GM21381 (cell line): ENCODE measurements around the gene CPNE9.

Experiments used
- ATAC-seq: cut with Tn5 transposase; IDR thresholded peaks from one replicate; pipeline ENCODE4 v1.9.1; 2021; ENCODE audit warnings: mild to moderate bottlenecking, moderate library complexity; ENCODE audit not compliant: unreplicated experiment

The CPNE9 gene

GRCh38 chr3:9744162-9744561 is 40.5 kb downstream of the CPNE9 start:
- ATAC-seq, result no peak

DNA sequence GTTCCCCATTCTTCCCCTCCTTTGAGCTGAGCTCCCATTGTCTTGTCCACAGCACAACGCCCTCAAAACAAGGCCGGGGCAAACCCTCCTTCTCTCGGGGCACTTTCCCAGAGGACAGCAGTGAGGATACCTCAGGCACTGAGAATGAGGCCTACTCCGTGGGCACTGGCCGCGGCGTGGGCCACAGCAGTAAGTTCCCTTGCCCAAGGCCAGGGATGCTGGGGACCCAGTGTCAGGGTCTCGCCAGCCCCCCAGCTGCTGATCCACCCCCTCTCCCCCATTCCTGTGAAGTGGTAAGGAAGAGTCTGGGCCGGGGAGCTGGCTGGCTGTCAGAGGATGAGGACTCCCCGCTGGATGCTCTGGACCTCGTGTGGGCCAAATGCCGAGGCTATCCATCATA is 41.9 kb downstream of the CPNE9 start:
- no peak for ATAC-seq

GRCh38 chr3:9746330-9746729 is 42.7 kb downstream of the CPNE9 start:
- ATAC-seq, result no peak

DNA sequence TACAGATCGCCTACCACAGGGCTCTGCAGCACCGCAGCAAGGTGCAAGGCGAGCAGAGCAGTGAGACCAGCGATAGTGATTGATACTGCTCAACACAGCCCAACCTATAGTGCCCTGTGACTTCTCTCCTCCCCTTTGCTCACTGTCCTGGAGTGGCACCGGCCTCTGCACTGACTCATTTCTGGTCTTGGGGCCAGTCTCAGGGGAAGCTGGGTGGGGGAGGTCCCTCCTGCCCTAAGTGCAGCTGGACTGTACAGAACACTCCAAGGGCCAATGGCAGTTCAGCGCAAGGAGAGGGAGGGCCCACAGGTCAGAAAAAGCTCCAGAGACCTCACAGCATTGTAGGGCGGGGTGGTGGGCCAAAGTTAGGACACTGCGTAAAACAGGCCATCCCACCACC is 43.6 kb downstream of the CPNE9 start:
- no peak for ATAC-seq

GRCh38 chr3:9748031-9748430 is 44.4 kb downstream of the CPNE9 start:
- ATAC-seq, result no peak

DNA sequence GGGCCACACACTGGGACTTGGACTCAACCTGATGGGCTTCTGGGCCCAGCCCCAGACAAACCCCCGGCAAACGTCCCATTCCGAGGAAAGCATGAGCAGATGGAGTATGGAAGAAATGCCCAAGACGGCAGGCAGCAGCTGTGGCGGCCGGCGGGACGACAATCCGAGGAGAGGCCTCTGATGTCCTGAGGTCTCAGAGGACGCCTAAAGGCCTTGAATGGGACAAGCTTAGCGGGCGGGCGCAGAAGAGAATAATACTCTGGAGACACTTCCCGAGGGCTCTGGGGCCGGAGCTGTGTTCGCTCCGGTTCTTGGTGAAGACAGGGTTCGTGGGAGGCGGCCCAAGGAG is 45.6 kb downstream of the CPNE9 start:
- no peak for ATAC-seq

DNA sequence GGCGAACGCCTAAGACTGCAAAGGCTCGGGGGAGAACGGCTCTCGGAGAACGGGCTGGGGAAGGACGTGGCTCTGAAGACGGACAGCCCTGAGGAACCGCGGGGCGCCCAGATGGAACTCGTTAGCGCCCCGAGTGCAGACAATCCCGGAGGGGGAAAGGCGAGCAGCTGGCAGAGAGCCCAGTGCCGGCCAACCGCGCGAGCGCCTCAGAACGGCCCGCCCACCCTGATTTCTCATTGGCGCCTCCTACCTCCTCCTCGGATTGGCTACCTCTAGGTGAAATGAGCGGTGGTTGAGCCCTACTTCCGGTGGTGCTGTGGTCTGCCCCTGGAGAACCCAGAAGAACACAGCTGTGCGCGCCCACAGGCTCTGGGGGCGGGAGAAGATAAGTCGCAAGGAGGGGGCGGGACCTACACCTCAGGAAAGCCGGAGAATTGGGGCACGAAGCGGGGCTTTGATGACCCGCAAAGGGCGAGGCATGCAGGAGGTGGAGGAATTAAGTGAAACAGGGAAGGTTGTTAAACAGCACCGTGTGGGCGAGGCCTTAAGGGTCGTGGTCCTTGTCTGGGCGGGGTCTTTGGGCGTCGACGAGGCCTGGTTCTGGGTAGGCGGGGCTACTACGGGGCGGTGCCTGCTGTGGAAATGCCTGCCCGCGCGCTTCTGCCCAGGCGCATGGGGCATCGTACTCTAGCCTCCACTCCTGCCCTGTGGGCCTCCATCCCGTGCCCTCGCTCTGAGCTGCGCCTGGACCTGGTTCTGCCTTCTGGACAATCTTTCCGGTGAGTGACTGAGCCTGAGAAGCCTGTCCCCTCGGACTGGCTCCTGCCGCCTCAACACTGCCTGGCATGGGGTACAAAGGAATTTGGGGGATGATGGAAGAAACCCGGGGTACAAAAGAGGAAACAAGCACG is 46.3 kb downstream of the CPNE9 start, which contains the start of gene OGG1:
Gene OGG1, plus strand, starts transcription at position 308 of the 911 bp plus-strand sequence. Its CDS starts 335 bp downstream, at position 643.
- ATAC-seq, result peak; percentile 89

- ATAC-seq, result no peak
Observed at GRCh38 chr3:9750556-9751411, 47.2 kb downstream of the CPNE9 start.

GRCh38 chr3:9754678-9755077 is 51.0 kb downstream of the CPNE9 start:
- no peak for ATAC-seq

- ATAC-seq, result no peak
Observed at GRCh38 chr3:9757427-9757826, 53.8 kb downstream of the CPNE9 start.

DNA sequence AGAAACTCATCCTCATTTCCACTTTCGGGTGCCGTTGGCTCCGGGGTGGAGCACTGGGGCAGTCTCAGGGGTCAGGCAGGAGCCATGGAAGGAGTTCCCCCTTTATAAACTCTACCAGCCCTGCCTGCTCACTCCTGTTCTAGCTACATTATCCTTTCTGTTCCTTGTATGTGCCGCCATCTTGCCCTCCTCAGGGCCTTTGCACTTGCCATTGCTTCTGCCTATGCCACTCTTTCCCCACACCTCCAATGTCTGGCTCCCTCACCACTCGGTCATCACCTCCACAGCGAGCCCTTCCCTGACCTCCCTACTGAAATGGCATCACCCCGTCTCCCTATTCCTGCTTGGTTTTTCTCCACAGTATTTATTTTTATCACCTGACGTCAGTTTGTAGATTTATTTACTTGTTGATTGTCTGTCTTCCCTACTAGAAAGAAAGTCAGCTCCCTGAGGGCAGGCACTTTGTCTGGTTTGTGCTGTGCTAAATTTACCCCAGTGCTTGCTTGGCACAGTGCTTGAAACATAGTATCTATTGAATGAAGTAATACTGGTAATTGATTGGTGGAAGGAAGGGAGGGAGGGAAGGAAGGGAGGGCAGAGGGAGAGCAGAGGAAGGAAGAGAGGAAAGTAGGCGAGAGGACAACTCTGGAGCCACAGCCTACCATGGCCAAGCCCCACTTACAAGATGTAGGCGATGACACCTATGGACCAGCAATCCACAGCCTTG is 57.3 kb downstream of the CPNE9 start:
- ATAC-seq, result no peak

DNA sequence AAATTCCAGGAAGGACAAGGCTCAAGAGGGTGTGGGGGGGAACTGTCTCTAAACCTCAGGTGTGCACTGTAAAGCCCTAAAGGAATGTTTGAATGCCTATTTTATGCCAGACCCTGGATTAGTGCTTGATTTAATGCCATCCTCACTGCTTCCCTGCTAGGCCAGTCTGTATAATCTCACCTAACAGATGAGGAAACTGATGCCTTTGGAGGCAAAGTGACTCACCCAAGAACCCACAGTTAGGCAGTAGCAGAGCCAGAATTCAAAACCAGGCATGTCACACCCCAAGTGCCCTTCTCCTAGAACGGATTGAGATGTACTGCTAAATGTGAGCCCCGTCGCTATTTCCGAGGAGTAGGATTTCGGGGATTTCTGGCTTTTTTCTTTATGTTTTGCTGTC is 58.3 kb downstream of the CPNE9 start:
- no peak for ATAC-seq

DNA sequence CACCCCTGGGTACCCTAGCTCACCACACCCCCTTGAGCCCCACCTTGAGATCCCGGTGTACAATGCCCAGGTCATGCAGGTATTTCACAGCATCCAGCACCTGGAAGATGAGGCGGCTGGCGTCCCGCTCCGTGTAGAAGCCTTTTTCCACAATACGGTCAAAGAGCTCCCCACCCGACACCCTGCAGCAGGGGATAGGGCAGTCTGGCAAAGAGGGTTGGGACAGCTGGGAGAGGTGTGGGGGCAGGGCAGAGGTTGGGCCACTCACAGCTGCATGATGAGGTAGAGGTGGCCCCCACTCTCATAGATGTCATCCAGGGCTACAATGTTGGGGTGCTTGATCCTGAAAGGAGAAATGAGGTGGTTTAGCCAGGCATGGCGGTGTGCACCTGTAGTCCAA is 59.2 kb downstream of the CPNE9 start:
- ATAC-seq, result no peak

- ATAC-seq, result no peak
Observed at GRCh38 chr3:9765865-9766264, 62.2 kb downstream of the CPNE9 start.

DNA sequence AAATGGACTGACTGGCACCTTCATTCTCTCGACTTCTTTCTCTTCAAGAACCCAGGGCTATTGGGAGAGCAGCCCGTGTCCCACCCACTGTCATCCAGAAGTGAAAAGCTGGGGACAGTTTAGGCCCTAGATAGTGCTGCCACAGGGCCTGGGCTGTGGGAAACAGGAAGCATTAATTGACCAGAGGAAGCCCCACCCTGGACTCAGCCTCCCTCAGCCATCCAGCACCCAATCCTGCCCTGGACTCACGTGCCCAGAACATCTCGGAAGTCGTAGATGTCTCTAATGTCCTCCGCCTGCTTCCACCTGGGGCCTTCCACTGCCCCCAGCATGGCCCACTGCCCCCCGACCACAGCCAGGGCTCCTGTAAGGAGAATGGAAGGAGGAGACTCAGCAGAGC is 63.8 kb downstream of the CPNE9 start:
- ATAC-seq, result no peak

- ATAC-seq, result no peak
Observed at GRCh38 chr3:9768141-9768775, 64.6 kb downstream of the CPNE9 start.

- no peak for ATAC-seq
Observed at GRCh38 chr3:9769012-9769411, 65.4 kb downstream of the CPNE9 start.

- ATAC-seq, result no peak
Observed at GRCh38 chr3:9769426-9770275, 66.0 kb downstream of the CPNE9 start, which contains the start of gene CAMK1. Gene CAMK1, minus strand, starts transcription at chr3:9769947. Its CDS starts 2,198 bp downstream, at chr3:9767749.

DNA sequence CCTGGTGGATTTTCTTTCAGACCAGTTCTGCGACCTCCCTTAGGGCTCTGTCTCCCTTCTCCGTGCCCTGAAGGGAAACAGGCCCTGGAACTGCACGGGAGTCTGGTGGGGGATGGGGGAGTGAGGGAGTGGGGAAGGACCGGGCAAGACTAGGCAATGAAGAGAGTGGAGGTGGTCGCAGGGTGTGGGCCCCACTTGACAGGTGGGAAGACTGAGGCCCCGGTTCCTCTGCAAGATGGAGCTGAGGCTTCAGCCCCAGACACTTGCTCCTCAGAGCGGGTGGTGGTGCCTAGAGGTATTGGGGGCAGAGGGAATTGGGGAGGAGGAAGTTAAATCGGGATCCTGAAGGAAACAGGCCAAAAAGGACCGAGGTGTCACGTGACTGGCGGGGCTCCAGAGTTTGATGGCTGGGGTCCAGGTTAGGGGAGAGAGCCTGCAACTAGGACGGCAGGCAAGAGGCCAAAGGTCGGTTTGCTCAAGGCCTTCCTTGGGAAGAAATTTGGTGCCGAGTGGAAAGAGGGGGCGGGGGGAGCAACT is 66.7 kb downstream of the CPNE9 start:
- ATAC-seq, result no peak
